ENCODE data around the gene ZSCAN10. TPM values are rescaled to one million over a fixed set of nuclear protein-coding genes. Genes with fewer than 3 reads are reported as not detected.

ZSCAN10 gene
- total and polyA plus RNA-seq, 2 donors (not counting 3 experiments of a cell fraction or from before 2014, with no cell fraction given), result not detected

GRCh38 chr16:3080024-3080423 is 19.1 kb downstream of the ZSCAN10 start:
- CTCF ChIA-PET, result interaction anchor here (1.2 to 1.6 kb wide), 3 partner anchors 21 to 50 kb away, joined by 4 to 9 read pairs (median 6); no protein-coding TSS in a partner anchor
- Histone ChIP-seq H3K27ac (ENCODE audit: insufficient read depth, low read depth, low read length) (no peak overlapping the region), H2AFZ (ENCODE audit: low read depth, low read length) (no peak overlapping the region), H3K4me2 (ENCODE audit: insufficient read depth, low read length) (no peak overlapping the region), H3K4me1 (ENCODE audit: control insufficient read depth, extremely low read depth, insufficient read depth, low read length) (no peaks in the 10 kb centered on the region), H3K36me3 (ENCODE audit: control insufficient read depth in 2 of 2, extremely low read depth in 1 of 2, insufficient read depth in 2 of 2, low read length in 2 of 2) (no peaks in the 10 kb centered on the region), H3K9ac (replicated peaks; ENCODE audit: extremely low read depth, insufficient read depth, low read length) (no peak overlapping the region), H3K9me1 (replicated peaks; ENCODE audit: control insufficient read depth, extremely low read depth, insufficient read depth, low read length) (no peaks in the 10 kb centered on the region), H3K79me2 (ENCODE audit: control insufficient read depth, insufficient read depth, low read length) (no peaks in the 10 kb centered on the region), H3K4me3 (replicated peaks in 1 of 3; ENCODE audit: insufficient read depth in 1 of 3, low read depth in 1 of 3, low read length in 3 of 3) (no peak overlapping the region), H4K20me1 (replicated peaks; ENCODE audit: control insufficient read depth, extremely low read depth, insufficient read depth, low read length) (no peaks in the 10 kb centered on the region), H3K9me3 (replicated peaks; ENCODE audit: control insufficient read depth, insufficient read depth, low read length) (no peaks in the 10 kb centered on the region), H3K27me3 (ENCODE audit: control insufficient read depth in 2 of 2, insufficient read depth in 2 of 2, low read length in 2 of 2) (no peaks in the 10 kb centered on the region)
- dilution Hi-C loops (cut with MboI; ENCODE audit: extremely low pct_ligation_motif_present, low sequenced_read_pairs) (no loop called here), intact Hi-C loops (cut with micrococcal nuclease) (no loop called here)
- POLR2A ChIA-PET, result no interaction called here
- FAIRE-seq (no peak), DNase-seq (ENCODE audit: low read depth, low spot score) (no peak)
- no TSS peak for BruUV-seq (replicated peaks)
- TF ChIP-seq POLR2A (IDR thresholded peaks at IDR 0.05; ENCODE audit: low read depth, low read length) (no peak), EZH2 (IDR thresholded peaks at IDR 0.05; ENCODE audit: borderline replicate concordance, low read depth, low read length, severe bottlenecking) (no peak), JUN (IDR thresholded peaks at IDR 0.05; ENCODE audit: borderline replicate concordance, insufficient read depth, insufficient read length, low read depth) (no peak), CTCF (IDR thresholded peaks at IDR 0.05; ENCODE audit: extremely low read depth in 1 of 2, insufficient read depth in 1 of 2, low read depth in 1 of 2, low read length in 2 of 2) (no peak), FOS (IDR thresholded peaks at IDR 0.05; ENCODE audit: borderline replicate concordance, insufficient read depth, low read length) (no peak), MYC (IDR thresholded peaks at IDR 0.05; ENCODE audit: low read depth, low read length) (no peak)

GRCh38 chr16:3076577-3076976 is 22.5 kb downstream of the ZSCAN10 start:
- dilution Hi-C loops (cut with MboI; ENCODE audit: extremely low pct_ligation_motif_present, low sequenced_read_pairs), result no loop called here
- Histone ChIP-seq H2AFZ (ENCODE audit: low read depth, low read length) (no peak overlapping the region), H3K9me3 (replicated peaks; ENCODE audit: control insufficient read depth, insufficient read depth, low read length) (no peaks in the 10 kb centered on the region), H3K79me2 (ENCODE audit: control insufficient read depth, insufficient read depth, low read length) (no peaks in the 10 kb centered on the region), H3K4me2 (ENCODE audit: insufficient read depth, low read length) (no peak overlapping the region), H3K36me3 (ENCODE audit: control insufficient read depth in 2 of 2, extremely low read depth in 1 of 2, insufficient read depth in 2 of 2, low read length in 2 of 2) (no peaks in the 10 kb centered on the region), H3K27ac (ENCODE audit: insufficient read depth, low read depth, low read length) (no peak overlapping the region), H3K9me1 (replicated peaks; ENCODE audit: control insufficient read depth, extremely low read depth, insufficient read depth, low read length) (no peaks in the 10 kb centered on the region), H3K4me1 (ENCODE audit: control insufficient read depth, extremely low read depth, insufficient read depth, low read length) (no peaks in the 10 kb centered on the region), H3K27me3 (ENCODE audit: control insufficient read depth in 2 of 2, insufficient read depth in 2 of 2, low read length in 2 of 2) (peaks cover 0 to 2% of the 10 kb centered on the region in 2 experiments), H3K4me3 (replicated peaks in 1 of 3; ENCODE audit: insufficient read depth in 1 of 3, low read depth in 1 of 3, low read length in 3 of 3) (no peak overlapping the region), H4K20me1 (replicated peaks; ENCODE audit: control insufficient read depth, extremely low read depth, insufficient read depth, low read length) (no peaks in the 10 kb centered on the region), H3K9ac (replicated peaks; ENCODE audit: extremely low read depth, insufficient read depth, low read length) (no peak overlapping the region)
- no TSS peak for BruUV-seq (replicated peaks)
- CTCF ChIA-PET, result interaction anchor here (1.0 to 2.1 kb wide), 3 partner anchors 17 to 45 kb away, joined by 3 to 7 read pairs (median 5); no protein-coding TSS in a partner anchor
- intact Hi-C loops (cut with micrococcal nuclease), result no loop called here
- TF ChIP-seq POLR2AphosphoS5 (IDR thresholded peaks at IDR 0.05; ENCODE audit: insufficient read depth, low read depth, low read length), result no peak
- TF ChIP-seq MYC (IDR thresholded peaks at IDR 0.05; ENCODE audit: low read depth, low read length), result no peak
- TF ChIP-seq EZH2 (IDR thresholded peaks at IDR 0.05; ENCODE audit: borderline replicate concordance, low read depth, low read length, severe bottlenecking), result no peak
- no peak for TF ChIP-seq JUN (IDR thresholded peaks at IDR 0.05; ENCODE audit: borderline replicate concordance, insufficient read depth, insufficient read length, low read depth)
- TF ChIP-seq POLR2A (IDR thresholded peaks at IDR 0.05; ENCODE audit: low read depth, low read length), result no peak
- TF ChIP-seq GATA2 (IDR thresholded peaks at IDR 0.05; ENCODE audit: insufficient read depth, insufficient read length, low read depth, low read length), result no peak
- no peak for TF ChIP-seq MAX (IDR thresholded peaks at IDR 0.05; ENCODE audit: insufficient read depth, insufficient read length)
- no peak for TF ChIP-seq CTCF (IDR thresholded peaks at IDR 0.05; ENCODE audit: extremely low read depth in 1 of 2, insufficient read depth in 1 of 2, low read depth in 1 of 2, low read length in 2 of 2)
- TF ChIP-seq FOS (IDR thresholded peaks at IDR 0.05; ENCODE audit: borderline replicate concordance, insufficient read depth, low read length), result no peak
- FAIRE-seq, result no peak
- POLR2A ChIA-PET, result no interaction called here
- DNase-seq (ENCODE audit: low read depth, low spot score), result no peak
